ENCODE data around the gene TMEM234.

The TMEM234 gene

GRCh38 chr1:32199043-32199716 is 23.0 kb downstream of the TMEM234 start:
- no peak for DNase-seq

- no peak for DNase-seq
These were observed 23.7 kb downstream of the TMEM234 start for GRCh38 chr1:32198237-32199042.

- no peak for DNase-seq
These were observed 24.3 kb downstream of the TMEM234 start for GRCh38 chr1:32197837-32198236.

GRCh38 chr1:32197074-32197473 is 25.1 kb downstream of the TMEM234 start:
- DNase-seq, result no peak

- no peak for DNase-seq
These were observed 26.0 kb downstream of the TMEM234 start for GRCh38 chr1:32195972-32196823.

- no peak for DNase-seq
These were observed 26.6 kb downstream of the TMEM234 start for GRCh38 chr1:32195531-32195930.

GRCh38 chr1:32194984-32195383 is 27.2 kb downstream of the TMEM234 start:
- no peak for DNase-seq

- no peak for DNase-seq
These were observed 29.8 kb downstream of the TMEM234 start for GRCh38 chr1:32192220-32192948.

- no peak for DNase-seq
These were observed 34.3 kb downstream of the TMEM234 start for GRCh38 chr1:32187850-32188249.

- DNase-seq, result no peak
These were observed 35.7 kb downstream of the TMEM234 start for GRCh38 chr1:32186491-32186890.

- DNase-seq, result no peak
These were observed 36.1 kb downstream of the TMEM234 start for GRCh38 chr1:32186077-32186476.

GRCh38 chr1:32184650-32185049 is 37.5 kb downstream of the TMEM234 start:
- no peak for DNase-seq

GRCh38 chr1:32182060-32182459 is 40.1 kb downstream of the TMEM234 start:
- DNase-seq, result no peak

- DNase-seq, result no peak
These were observed 40.6 kb downstream of the TMEM234 start for GRCh38 chr1:32181563-32181962.

- DNase-seq, result no peak
These were observed 41.1 kb downstream of the TMEM234 start for GRCh38 chr1:32181065-32181464.

- peak; percentile 64 for DNase-seq
These were observed 41.7 kb downstream of the TMEM234 start for GRCh38 chr1:32180186-32181060.

- DNase-seq, result peak; percentile 95
These were observed 42.5 kb downstream of the TMEM234 start, which contains the start of gene TXLNA for GRCh38 chr1:32179443-32180185. Gene TXLNA, plus strand, starts transcription at chr1:32179675. Its CDS starts 671 bp downstream, at chr1:32180346.

GRCh38 chr1:32179193-32179442 is 43.0 kb downstream of the TMEM234 start:
- no peak for DNase-seq

- no peak for DNase-seq
These were observed 43.6 kb downstream of the TMEM234 start for GRCh38 chr1:32178380-32179192.

GRCh38 chr1:32172621-32173245 is 49.4 kb downstream of the TMEM234 start:
- DNase-seq, result no peak

All from EL (cell line).